H7 (cell line): ENCODE data around the gene CCT8L2. TPM values are rescaled to one million over a fixed set of nuclear protein-coding genes. Genes with fewer than 3 reads are reported as not detected.
"Not testable (repeated sequence)": the region's sequence is repeated elsewhere in the genome, so short reads cannot be mapped to it uniquely, and the experiment has no call there.

Experiments used
- DNase-seq: peaks from one replicate; pipeline ENCODE4 v3.0.0; 2012
- H3K27me3 ChIP-seq: 2 replicates; pipeline ENCODE4 v1.6.0; 2011; ENCODE audit warnings: mild to moderate bottlenecking, low read length; ENCODE audit not compliant: control insufficient read depth, insufficient read depth
- H3K36me3 ChIP-seq: replicated peaks from 2 replicates; pipeline ENCODE4 v1.5.1; 2011; ENCODE audit warnings: low read length; ENCODE audit not compliant: control insufficient read depth, insufficient read depth
- H3K4me3 ChIP-seq: 2 replicates; pipeline ENCODE4 v1.5.1; 2011; ENCODE audit warnings: low read depth, mild to moderate bottlenecking, control low read depth, low read length, moderate library complexity; ENCODE audit not compliant: insufficient read depth
- total RNA-seq: library from RNA; depleted of rRNA; stranded (reverse); fragments of >200 nt; shearing (Covaris generic); gene quantifications from 2 replicates; pipeline ENCODE4 v1.2.3, GENCODE V29; 2014; rRNA removed

Gene CCT8L2
- total RNA-seq, 1 experiment from 2014 or later, result not detected

DNA sequence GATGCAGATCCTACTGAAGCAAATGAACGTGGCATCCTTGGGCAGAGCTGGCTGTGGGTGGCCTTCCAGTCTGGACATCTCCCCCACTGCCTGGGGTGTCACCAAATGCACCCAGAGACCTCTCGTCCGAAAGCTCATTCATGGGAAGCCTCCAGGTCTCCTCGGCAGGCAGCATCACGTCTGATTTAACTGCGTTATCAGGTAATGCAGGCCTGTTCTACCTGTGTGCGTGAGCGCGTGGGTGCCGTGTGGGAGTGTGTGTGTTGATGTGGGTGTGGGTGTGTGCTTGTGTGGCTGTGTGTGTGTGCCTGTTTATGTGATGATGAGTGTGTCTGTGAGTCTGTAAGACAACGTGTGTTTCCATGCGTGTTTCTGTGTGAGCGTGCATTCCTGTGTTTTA is 35.1 kb downstream of the CCT8L2 start:
- not testable (repeated sequence) for H3K4me3 ChIP-seq, DNase-seq, H3K36me3 ChIP-seq, H3K27me3 ChIP-seq

DNA sequence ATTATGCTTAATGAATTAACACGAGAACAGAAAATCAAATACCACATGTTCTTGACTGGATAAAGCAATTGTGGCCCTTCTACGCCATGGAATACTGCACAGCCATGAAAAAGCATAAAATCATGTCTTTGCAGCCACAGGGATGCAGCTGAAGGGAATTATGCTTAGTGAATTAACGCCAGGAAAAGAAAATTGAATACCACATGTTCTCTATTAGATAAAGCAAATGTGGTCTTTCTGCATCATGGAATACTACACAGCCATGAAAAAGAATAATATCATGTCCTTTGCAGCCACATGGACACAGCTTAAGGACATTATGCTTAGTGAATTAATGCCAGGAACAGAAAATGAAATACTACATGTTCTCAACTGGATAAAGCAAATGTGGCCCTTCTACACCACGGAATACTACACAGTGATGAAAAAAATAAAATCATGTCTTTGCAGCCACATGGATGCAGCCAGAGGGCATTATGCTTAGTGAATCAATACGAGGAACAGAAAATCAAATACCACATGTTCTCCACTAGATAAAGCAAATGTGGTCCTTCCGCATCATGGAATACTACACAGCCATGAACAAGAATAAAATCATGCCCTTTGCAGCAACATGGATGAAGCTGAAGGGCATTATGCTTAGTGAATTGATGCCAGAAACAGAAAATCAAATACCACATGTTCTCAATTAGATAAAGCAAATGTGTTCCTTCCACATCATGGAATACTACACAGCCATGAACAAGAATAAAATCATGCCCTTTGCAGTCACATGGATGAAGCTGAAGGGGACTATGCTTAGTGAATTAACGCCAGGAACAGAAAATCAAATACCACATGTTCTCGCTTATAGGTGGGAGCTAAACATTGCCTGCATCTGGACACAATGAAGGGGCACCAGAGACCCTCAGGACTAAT is 37.3 kb downstream of the CCT8L2 start:
- H3K4me3 ChIP-seq, H3K36me3 ChIP-seq, H3K27me3 ChIP-seq, DNase-seq: not testable (repeated sequence)

DNA sequence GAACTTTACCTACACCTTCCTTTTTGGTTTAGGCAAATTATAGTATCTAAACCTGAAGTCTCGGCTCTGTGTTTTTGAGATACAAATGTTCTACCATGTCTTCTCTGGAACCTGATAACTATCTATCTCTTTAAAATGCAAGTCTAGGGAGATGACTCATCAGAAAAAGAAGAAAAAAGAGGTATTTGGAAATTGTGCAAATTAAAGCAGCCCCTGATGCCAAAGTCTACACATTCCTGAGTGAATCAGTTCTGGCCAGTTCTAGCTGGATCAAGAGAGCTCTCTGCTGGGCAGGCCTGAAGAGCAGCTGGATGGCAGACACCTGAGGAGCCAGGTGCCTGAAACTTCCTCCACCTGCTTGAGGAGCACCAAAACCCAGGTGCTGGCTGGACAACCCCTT is 49.3 kb downstream of the CCT8L2 start:
- H3K36me3 ChIP-seq, DNase-seq, H3K27me3 ChIP-seq, H3K4me3 ChIP-seq: not testable (repeated sequence)

Other genes starting within 250 kb of the CCT8L2 start
- not detected in 2 replicates for gene XKR3, start 232.6 kb upstream of the CCT8L2 start, total RNA-seq